ENCODE data around the gene MLPH. TPM values are rescaled to one million over a fixed set of nuclear protein-coding genes. Genes with fewer than 3 reads are reported as not detected.

MLPH gene
- 100 to 1,000 TPM in 3 of 4 donors, 10 to 100 TPM in 1; 57.8 to 189 (median 143) TPM for total RNA-seq
- polyA plus RNA-seq: 138 TPM
- long read RNA-seq, donor 1, transcript MLPH-202 (15 exons, 2,332 nt): minor isoform, 29 of 307 reads
- long read RNA-seq, donor 1, transcript MLPH-201 (16 exons, 3,823 nt): major isoform, 128 of 307 reads
- long read RNA-seq, donor 1, partial matches to known transcripts: 53 of 307 reads
- long read RNA-seq, donor 1, other reads (novel, unspliced or antisense): 91 of 307 reads
- long read RNA-seq, donor 2, transcript MLPH-202 (15 exons, 2,332 nt): minor isoform, 28 of 231 reads
- long read RNA-seq, donor 2, transcript MLPH-201 (16 exons, 3,823 nt): major isoform, 79 of 231 reads
- long read RNA-seq, donor 2, partial matches to known transcripts: 44 of 231 reads
- long read RNA-seq, donor 2, other reads (novel, unspliced or antisense): 75 of 231 reads
- long read RNA-seq, donor 3, transcript MLPH-201 (16 exons, 3,823 nt): major isoform, 137 of 432 reads
- long read RNA-seq, donor 3, transcript MLPH-202 (15 exons, 2,332 nt): minor isoform, 61 of 432 reads
- long read RNA-seq, donor 3, partial matches to known transcripts: 107 of 432 reads
- long read RNA-seq, donor 3, other reads (novel, unspliced or antisense): 118 of 432 reads
- long read RNA-seq, donor 4, transcript MLPH-202 (15 exons, 2,332 nt): minor isoform, 27 of 208 reads
- long read RNA-seq, donor 4, transcript MLPH-201 (16 exons, 3,823 nt): major isoform, 100 of 208 reads
- long read RNA-seq, donor 4, partial matches to known transcripts: 36 of 208 reads
- long read RNA-seq, donor 4, other reads (novel, unspliced or antisense): 45 of 208 reads

GRCh38 chr2:237486819-237487448 is at the start of gene MLPH:
Gene MLPH (plus strand): TSS chr2:237487251. CDS start chr2:237493427, 6,176 bp downstream.
- DNase-seq (peak; percentile 38 to 82 (median 81)), ATAC-seq (peak; percentile 76 to 77)
- H3K27ac ChIP-seq (ENCODE audit: low read length): peak within 1 kb of the TSS; percentile 72
- intact Hi-C loops (cut with DNase I): no loop called here
- 2% methylated on average over 63 of the region's 63 CpGs for WGBS
- H3K4me1 ChIP-seq (ENCODE audit: control insufficient read depth, insufficient read depth, low read length): peaks cover 6% of the 10 kb centered on the region
- no peaks in the 10 kb centered on the region for H3K9me3 ChIP-seq (ENCODE audit: control insufficient read depth, low read length)
- H3K4me3 ChIP-seq (ENCODE audit: low read length): peak within 1 kb of the TSS; percentile 34
- no peaks in the 10 kb centered on the region for H3K27me3 ChIP-seq (ENCODE audit: control insufficient read depth, insufficient read depth)

GRCh38 chr2:237437566-237437965 is 49.5 kb upstream of the MLPH start:
- no peaks in the 10 kb centered on the region for H3K27me3 ChIP-seq (ENCODE audit: control insufficient read depth, insufficient read depth)
- H3K4me1 ChIP-seq (ENCODE audit: control insufficient read depth, insufficient read depth, low read length): peaks cover 10% of the 10 kb centered on the region
- ATAC-seq (no peak), DNase-seq (no peak)
- H3K9me3 ChIP-seq (ENCODE audit: control insufficient read depth, low read length): no peaks in the 10 kb centered on the region
- H3K27ac ChIP-seq (ENCODE audit: low read length): no peak overlapping the region
- intact Hi-C loops (cut with DNase I): no loop called here
- 79% methylated on average over 5 of the region's 5 CpGs for WGBS
- no peak overlapping the region for H3K4me3 ChIP-seq (ENCODE audit: low read length)

- DNase-seq (no peak), ATAC-seq (no peak)
- Histone ChIP-seq H3K9me3 (ENCODE audit: control insufficient read depth, low read length) (no peaks in the 10 kb centered on the region), H3K27me3 (ENCODE audit: control insufficient read depth, insufficient read depth) (no peaks in the 10 kb centered on the region), H3K4me1 (ENCODE audit: control insufficient read depth, insufficient read depth, low read length) (peaks cover 8% of the 10 kb centered on the region), H3K4me3 (ENCODE audit: low read length) (no peak overlapping the region), H3K27ac (ENCODE audit: low read length) (no peak overlapping the region)
- intact Hi-C loops (cut with DNase I): no loop called here
- 47% methylated on average over 8 of the region's 8 CpGs for WGBS
These were observed 48.7 kb upstream of the MLPH start for GRCh38 chr2:237438080-237438940.

GRCh38 chr2:237440819-237441281 is 46.2 kb upstream of the MLPH start:
- DNase-seq (no peak), ATAC-seq (no peak)
- Histone ChIP-seq H3K27ac (ENCODE audit: low read length) (no peak overlapping the region), H3K4me1 (ENCODE audit: control insufficient read depth, insufficient read depth, low read length) (peaks cover 8% of the 10 kb centered on the region), H3K27me3 (ENCODE audit: control insufficient read depth, insufficient read depth) (no peaks in the 10 kb centered on the region), H3K9me3 (ENCODE audit: control insufficient read depth, low read length) (no peaks in the 10 kb centered on the region), H3K4me3 (ENCODE audit: low read length) (no peak overlapping the region)
- 44% methylated on average over 2 of the region's 2 CpGs for WGBS
- intact Hi-C loops (cut with DNase I): no loop called here

- no peak overlapping the region for H3K4me3 ChIP-seq (ENCODE audit: low read length)
- no peaks in the 10 kb centered on the region for H3K27me3 ChIP-seq (ENCODE audit: control insufficient read depth, insufficient read depth)
- peak in 1 of 2 donors; percentile 18 for ATAC-seq
- DNase-seq: no peak
- WGBS: 41% methylated on average over 2 of the region's 2 CpGs
- no peaks in the 10 kb centered on the region for H3K9me3 ChIP-seq (ENCODE audit: control insufficient read depth, low read length)
- H3K27ac ChIP-seq (ENCODE audit: low read length): no peak overlapping the region
- peaks cover 4% of the 10 kb centered on the region for H3K4me1 ChIP-seq (ENCODE audit: control insufficient read depth, insufficient read depth, low read length)
- intact Hi-C loops (cut with DNase I): no loop called here
These were observed 45.3 kb upstream of the MLPH start for GRCh38 chr2:237441605-237442274.

- H3K9me3 ChIP-seq (ENCODE audit: control insufficient read depth, low read length): no peaks in the 10 kb centered on the region
- intact Hi-C loops (cut with DNase I): no loop called here
- H3K4me3 ChIP-seq (ENCODE audit: low read length): no peak overlapping the region
- no peak for ATAC-seq
- no peaks in the 10 kb centered on the region for H3K27me3 ChIP-seq (ENCODE audit: control insufficient read depth, insufficient read depth)
- no peak overlapping the region for H3K27ac ChIP-seq (ENCODE audit: low read length)
- no peak for DNase-seq
- H3K4me1 ChIP-seq (ENCODE audit: control insufficient read depth, insufficient read depth, low read length): no peaks in the 10 kb centered on the region
- WGBS: 78% methylated on average over 2 of the region's 2 CpGs
These were observed 43.0 kb upstream of the MLPH start for GRCh38 chr2:237444071-237444470.

- intact Hi-C loops (cut with DNase I): no loop called here
- DNase-seq: peak in 1 of 3 donors; percentile 31
- Histone ChIP-seq H3K27me3 (ENCODE audit: control insufficient read depth, insufficient read depth) (no peaks in the 10 kb centered on the region), H3K27ac (ENCODE audit: low read length) (no peak overlapping the region), H3K4me3 (ENCODE audit: low read length) (no peak overlapping the region), H3K9me3 (ENCODE audit: control insufficient read depth, low read length) (no peaks in the 10 kb centered on the region), H3K4me1 (ENCODE audit: control insufficient read depth, insufficient read depth, low read length) (peaks cover 6% of the 10 kb centered on the region)
- ATAC-seq: no peak
- 90% methylated on average over 26 of the region's 26 CpGs for WGBS
These were observed 41.3 kb upstream of the MLPH start for GRCh38 chr2:237445611-237446337.

- intact Hi-C loops (cut with DNase I): no loop called here
- no peaks in the 10 kb centered on the region for H3K27me3 ChIP-seq (ENCODE audit: control insufficient read depth, insufficient read depth)
- no peaks in the 10 kb centered on the region for H3K9me3 ChIP-seq (ENCODE audit: control insufficient read depth, low read length)
- H3K27ac ChIP-seq (ENCODE audit: low read length): no peak overlapping the region
- ATAC-seq: no peak
- WGBS: 80% methylated on average over 6 of the region's 6 CpGs
- no peak overlapping the region for H3K4me3 ChIP-seq (ENCODE audit: low read length)
- no peak for DNase-seq
- peaks cover 6% of the 10 kb centered on the region for H3K4me1 ChIP-seq (ENCODE audit: control insufficient read depth, insufficient read depth, low read length)
These were observed 40.7 kb upstream of the MLPH start for GRCh38 chr2:237446338-237446665.

- ATAC-seq (no peak), DNase-seq (no peak)
- WGBS: 96% methylated on average over 11 of the region's 11 CpGs
- peaks cover 6% of the 10 kb centered on the region for H3K4me1 ChIP-seq (ENCODE audit: control insufficient read depth, insufficient read depth, low read length)
- H3K9me3 ChIP-seq (ENCODE audit: control insufficient read depth, low read length): no peaks in the 10 kb centered on the region
- H3K27me3 ChIP-seq (ENCODE audit: control insufficient read depth, insufficient read depth): no peaks in the 10 kb centered on the region
- no peak overlapping the region for H3K4me3 ChIP-seq (ENCODE audit: low read length)
- intact Hi-C loops (cut with DNase I): no loop called here
- no peak overlapping the region for H3K27ac ChIP-seq (ENCODE audit: low read length)
These were observed 39.6 kb upstream of the MLPH start for GRCh38 chr2:237447496-237447895.

All from right cardiac atrium (tissue), 5 donors.